Measurements from ENCODE around the gene RAP1GAP.

Gene RAP1GAP

DNA sequence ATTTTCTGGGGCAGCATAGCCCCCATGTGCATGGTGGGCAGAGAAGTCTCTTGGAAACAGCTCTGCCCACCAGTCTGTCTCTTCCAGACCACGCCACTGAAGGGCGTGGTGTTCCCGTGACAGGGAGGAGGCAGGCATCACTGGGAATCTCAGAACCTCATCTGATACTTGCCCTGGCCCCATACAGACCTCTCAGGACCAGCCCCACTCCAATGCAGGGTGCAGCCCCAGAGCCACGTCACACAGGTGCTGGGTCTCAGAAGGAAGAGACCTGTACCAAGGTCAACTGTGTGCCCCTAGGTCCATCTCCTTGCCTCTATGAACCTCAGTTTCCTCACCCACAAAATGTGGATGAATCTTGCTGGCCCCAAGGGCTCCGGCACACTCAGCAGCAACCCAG lies 7.3 kb downstream of the RAP1GAP start:
- DNase-seq = no peak

DNA sequence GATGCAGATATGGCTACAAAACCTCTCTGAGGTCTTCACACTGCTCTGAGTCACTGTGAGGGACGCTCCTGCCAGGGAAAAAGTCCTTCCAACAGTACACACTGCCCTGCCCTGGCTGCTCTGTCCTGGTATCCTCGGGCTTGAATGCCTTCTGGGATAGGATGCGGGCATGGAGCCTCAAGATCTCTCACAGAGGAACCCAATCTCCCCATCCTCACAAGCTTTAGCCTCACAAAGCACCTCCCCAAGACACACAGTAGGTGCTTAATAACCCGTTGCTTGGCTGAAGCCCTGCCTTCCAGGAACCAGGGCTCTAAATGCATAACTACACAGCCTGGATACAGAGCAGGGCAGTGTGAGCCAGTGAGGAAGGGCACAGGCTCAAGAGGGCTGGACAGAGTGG lies 9.2 kb downstream of the RAP1GAP start:
- peak; percentile 68 for DNase-seq

DNA sequence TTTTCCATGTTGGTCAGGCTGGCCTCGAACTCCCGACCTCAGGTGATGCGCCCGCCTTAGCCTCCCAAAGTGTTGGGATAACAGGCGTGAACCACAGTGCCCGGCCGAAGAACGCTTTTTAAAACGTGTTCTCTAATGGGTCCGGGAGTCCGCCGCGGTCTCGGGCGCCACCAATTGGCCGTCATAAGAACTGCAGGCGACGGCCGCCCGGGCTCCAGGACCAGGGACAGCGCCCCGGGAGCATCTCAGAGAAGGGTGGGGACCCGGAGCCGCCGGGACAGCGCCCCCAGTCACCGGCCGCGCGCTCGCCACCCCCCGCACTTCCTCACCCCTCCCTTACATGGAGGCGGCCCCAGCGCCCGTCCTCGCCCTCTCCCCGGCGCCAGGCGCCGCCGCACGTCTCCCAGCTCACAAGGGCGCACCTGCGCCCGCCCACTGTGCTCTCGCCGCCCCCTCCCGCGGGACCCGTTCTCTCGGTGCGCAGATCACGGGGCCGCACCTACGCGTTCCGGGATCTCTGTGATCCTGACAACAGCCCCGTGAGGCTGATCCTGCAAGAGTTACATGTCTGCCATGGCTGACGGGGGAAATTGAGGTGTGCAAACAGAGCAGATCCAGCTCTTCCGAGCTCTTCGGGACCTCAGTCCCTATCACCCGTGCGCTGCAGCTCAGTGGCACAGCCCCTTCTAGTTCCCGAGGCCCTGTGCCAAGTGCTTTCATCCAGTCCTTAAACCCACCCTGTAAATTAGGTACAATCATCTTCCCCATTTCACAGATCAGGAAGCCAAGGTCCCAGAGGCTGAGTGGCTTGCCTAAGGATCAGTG lies 9.8 kb downstream of the RAP1GAP start:
- peak; percentile 94 for DNase-seq

DNA sequence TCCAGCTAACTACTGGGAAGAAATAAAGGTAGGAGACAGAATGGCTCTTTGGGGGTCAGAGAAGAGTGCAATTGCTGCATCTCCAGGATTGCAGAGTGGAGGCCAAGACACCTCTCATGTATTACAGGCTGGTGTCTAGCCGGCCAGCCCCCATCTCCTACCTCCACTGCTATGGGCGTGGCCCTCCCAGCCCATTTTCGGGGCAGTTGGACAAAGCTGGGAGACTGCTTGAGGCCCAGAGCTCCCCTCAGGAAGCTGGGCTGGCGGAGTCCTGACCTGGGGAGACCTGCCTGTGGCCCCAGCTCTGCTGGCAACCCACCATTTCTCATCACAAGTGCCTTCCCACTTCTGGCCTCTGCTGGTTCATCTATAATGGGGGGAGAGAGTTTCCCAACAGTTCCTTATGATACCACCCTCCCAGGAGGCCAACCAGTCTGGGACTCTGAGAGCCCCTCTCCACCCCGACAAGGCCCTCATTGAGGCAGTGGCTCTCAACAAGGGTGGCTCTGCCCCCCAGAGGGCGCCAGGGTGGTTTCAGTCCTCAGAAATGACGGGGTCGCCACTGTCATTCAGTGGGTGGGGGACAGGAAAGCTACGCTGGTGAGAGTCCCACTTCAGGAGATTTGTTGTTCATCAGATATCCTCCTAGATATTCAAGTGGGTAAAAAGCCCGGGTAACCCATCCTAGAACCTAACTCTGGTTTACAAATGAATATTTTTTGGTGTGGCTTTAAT lies 11.5 kb downstream of the RAP1GAP start:
- no peak for DNase-seq

DNA sequence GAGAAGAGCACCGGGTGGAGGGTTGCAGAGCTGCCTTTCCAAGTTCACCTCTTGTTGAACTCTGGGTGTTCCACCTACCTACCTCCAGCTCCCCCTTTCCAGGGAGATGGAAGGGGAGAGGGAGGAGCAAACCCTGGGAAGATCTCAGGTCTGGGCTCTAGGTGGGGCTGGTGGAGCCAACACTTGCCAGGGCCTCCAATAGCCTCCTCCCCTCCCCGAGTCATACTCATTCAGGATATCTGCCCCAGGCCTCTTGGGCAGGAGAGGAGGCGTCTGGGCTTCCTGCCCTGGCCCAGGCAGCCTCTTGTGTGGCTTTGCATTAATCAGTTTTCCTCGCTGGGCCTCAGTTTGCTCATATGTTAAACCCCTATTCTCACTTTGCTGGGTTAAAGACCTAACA lies 13.4 kb downstream of the RAP1GAP start:
- DNase-seq = peak; percentile 63

DNA sequence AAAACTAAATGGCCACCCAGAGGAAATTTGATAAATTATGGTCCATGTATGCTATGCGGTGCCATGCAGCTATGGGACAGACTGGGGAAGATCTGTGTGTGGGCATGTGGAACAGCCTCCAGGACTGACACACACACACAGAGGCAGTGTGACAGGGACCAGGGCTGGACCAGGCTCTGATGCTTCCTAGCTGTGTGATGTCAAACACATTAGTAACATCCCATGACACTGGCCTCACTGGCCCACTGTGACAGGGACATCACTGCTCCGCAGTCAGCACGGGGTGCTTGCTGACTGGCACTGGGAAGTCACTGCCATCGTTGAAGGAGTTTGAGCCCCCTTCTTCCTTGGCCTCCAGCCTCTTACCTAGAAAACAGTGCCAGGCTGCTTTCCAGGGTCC lies 13.9 kb downstream of the RAP1GAP start:
- DNase-seq = no peak

DNA sequence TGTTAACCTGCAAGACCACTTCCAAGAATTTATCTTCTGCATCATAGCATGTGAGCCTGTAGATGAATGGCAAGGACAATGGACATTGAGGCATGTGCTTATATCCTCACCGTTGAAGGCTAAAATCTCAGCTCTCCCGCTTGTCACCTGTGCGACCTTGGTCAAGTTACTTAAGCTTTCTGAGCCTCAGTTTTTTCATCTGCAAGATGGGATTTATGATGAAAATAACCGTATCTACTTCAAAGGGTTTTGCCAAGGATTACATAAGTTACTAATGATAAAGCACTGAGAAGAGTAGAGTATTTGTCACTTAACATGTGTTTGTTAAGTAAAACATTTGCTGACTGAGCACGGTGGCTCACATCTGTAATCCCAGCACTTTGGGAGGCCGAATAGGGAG lies 14.9 kb downstream of the RAP1GAP start:
- DNase-seq = no peak

DNA sequence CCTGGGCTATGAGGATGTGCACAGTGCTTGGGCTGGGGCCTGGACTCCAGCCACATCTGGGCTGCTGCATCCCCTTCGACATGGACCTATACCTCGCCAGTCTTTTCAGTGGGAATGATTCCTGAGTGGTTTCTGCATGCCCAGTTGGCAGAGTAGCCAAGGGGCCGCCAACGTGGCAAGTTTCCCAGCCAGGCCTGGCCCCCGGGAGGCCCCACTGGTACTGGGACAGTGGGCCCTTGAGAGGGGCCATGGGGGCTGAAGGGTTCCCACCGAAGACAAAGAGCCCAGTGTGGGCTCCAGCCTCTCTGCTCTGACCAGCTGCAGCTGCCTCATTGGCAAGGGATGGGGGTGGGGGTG lies 15.4 kb downstream of the RAP1GAP start:
- DNase-seq = peak; percentile 39

DNA sequence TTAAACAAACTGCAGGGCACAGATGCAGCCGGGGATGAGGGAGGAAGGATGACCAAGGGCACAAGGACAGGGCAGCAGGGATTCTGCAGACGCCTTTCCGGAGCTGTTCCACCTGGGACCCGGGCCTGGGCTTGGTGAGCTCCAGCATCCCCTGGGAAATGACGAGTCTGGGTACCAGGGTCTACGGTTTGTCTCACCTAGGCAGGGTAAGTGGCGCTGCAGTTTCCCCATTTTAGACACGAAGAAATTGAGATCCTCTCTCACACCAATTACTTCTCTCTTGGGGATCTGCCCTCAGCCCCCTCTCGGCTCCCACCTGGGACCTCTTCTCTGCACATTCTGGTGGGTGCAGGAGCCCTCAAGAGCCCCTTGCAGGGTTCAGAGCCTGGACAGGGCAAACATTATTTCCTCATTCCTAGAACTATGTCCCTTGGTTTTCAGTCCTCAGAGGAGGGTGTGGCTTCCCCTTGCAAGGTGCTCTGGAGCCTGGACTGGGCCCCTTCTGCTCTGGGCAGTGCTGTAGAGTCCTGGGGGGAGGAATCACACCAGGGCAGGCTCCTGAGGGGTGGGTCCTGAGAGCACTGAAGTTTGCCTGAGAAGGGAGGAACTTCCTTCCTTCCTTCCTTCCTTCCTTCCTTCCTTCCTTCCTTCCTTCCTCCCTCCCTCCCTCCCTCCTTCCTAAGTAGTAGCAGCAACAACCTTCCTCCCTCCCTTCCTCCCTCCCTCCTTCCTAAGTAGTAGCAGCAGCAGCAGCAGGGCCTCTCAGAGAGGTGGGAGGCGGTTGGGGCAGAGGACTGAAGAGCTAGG lies 16.0 kb downstream of the RAP1GAP start:
- peak; percentile 43 for DNase-seq

DNA sequence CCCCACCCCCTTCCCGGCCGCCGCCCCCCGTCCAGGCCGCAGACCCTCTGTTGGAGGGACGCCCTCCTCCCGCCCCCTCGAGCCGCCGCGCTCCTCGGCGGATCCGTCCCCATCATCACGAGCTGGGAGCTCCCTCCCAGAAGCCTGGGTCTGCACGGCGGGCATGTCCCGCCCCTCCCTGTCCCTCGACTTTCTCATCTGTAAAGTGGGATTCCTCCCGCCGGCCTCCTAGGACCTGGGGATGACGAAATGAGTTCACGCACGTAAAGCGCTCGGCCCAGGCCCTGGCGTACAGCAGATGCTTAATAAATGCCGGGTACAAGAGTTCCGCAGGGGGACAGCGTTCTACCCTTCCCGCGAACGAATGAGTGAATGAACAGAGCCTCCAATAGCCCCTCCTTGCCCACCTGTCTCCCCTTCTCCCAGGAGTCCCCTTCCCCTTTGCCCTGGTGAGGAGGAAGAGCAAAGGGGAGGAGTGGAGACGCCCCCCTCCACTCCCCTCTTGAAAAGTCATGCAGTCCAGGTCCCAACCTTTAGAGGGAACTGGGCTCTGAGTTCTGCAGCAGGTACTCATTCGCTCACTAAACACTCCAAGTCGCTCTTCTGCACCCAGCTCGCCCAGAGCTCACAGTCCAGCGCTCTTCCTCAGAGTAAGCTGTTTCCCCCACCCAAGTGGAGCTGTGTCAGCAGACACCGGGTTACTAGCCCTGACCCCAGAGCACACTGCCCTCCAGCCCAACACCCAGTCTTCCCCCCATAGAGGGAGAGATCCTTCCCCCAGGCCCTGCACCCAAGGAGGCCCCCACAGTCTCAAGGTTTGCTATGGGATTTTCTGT lies 16.8 kb downstream of the RAP1GAP start:
- DNase-seq = peak; percentile 58

DNA sequence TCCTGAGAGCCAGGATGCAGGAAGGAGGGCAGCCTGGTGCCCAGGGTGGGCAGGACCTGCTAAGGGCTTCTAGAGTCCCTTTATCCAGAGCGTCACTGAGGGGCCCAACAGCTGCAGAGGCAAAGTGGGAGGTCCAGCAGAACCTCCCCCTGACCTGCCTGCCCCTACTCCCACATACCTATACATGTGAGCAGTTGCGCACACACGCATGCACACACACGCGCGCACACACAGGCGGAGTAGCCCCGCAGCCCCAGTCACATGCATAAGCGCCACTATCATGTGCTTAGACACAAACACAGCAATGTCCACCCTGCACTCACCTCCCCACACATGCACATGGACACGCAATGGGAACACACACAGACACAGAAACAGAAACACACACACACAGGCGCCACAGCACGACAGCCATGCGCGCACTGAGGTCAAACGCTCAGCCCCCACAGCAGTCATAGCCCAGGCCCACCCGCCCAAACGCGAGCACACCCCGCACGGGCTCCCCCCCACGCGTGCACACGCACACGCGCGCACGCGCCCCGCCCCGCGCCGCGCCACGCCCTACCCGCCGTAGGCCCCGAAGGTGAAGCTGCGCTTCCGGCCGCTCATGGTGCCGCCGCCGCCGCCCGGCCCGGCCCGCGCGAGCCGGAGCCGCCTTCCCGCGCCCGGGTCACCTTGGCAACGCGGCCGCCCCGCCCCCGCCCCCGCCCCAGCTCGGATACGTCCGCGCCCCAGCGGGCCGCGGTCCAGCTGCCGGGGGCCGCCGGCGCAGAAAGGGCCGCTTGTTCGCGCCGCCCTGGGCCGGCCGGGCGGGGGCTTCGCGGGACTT lies 17.7 kb downstream of the RAP1GAP start:
- peak; percentile 87 for DNase-seq

DNA sequence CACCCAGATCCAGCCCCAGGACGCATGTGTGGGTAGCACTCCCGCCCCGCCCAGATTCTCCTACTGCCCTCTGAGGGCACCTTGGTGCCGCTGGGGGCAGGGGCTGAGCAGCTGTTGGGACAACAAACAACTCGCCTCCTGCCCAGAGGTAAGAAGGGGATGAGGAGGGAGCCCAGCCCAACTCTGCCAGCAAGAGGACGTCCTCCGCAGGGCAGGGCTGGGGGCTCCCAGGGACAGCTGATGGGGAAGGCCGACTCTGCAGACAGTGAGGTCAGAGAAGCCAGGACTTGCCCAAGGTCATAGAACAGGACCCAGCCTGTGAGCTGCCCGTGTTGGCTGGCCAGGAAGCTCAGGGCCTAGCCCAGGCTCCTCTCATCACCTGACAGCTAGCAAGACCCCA lies 18.8 kb downstream of the RAP1GAP start:
- no peak for DNase-seq

DNA sequence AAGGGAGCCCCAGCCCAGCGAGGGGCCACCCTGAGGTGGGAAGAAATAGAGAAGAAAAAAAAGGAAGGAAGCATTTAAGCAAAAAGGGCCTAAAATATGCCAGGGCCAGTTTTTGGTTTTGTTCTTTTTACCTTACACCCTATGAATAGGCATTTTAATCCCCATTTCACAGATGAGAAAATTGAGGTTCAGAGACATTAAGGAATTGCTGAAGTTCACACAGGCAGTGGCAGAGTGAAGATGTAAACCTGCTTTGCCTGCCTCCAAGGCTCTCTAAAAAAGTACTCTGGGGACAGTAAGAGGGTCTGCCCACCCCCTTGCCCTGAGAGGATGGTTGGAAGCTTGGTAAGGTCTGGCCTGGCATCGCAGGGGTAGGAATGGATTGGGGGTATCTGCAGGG lies 19.8 kb downstream of the RAP1GAP start:
- no peak for DNase-seq

DNA sequence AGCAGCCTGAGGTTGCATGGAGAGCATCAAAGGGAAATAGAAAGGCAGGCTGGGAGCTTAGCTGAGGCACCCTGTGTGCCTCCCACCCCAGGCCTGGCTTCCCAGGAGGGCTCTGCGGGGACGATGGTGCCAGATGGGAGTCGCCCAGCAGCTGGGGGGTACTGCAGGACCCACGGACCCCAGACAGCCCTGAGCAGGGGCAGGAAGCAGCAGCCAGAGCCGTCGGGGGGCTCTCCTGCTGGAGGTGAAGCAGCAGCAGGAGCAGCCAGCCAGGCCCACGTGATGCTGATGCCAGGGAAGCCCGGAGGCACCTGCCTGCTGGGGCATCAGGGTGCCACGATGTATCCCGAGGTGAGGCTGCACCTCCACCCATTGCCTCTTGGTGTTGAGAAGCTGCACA lies 20.4 kb downstream of the RAP1GAP start:
- no peak for DNase-seq

DNA sequence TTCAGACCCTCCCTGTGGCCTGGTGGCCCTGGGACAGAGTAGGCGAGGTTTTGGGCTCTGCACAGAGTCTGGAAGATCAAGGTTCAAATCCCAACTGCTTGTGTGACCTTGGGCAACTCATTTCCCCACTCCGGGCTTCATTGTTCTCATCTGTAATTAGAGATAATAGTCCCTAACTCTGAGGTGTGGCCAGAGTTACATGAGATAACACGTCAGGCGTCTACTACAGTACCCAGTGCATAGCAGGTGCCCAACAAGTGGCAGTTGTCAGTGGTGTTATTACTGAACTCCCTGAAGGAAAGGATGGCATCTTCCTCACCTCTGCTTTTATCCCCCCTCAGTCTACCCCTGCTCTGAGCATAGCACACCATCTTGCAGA lies 20.8 kb downstream of the RAP1GAP start:
- DNase-seq = no peak

DNA sequence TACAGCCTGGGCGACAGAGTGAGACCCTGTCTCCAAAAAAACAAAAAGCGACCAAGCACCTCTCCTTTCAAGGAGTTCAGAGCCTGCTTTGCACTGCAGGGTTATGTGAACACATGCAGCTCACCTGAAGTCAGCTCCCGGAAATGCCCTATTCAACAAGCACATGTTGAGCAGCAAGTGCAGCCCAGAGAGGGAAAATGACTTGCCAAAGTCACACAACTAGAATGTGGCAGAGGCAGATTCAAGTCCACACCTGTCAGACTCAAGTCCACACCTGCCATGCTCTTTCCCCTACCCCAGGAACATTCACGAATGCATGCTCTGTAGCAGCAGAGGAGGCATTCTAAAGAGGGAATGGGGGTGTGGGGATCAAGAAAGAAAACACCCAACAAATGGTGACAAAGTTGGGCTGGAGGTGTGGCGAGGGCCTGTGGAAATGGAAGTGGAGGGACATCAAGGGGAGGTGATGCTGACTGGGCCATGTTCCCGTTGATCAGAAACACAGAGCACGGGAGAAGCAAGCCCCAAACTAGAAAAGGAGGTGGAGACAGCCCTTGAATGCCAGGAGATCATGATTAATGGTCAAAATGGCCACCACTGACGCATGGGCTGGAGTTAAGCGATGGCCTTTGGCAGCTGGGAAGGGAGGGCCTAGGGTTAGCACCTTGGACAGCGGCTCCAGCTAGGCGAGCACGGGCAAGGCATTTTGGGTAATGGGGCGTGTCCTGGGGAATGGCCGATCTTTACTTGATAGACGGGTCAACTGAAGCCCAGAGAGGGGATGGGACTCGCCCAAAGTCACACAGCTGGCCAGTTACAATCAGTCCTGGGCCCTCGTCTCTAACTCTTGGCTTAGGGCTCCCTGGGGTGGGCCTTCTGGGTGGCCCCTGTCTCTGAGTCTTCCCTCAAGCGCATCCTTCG lies 21.5 kb downstream of the RAP1GAP start:
- no peak for DNase-seq

DNA sequence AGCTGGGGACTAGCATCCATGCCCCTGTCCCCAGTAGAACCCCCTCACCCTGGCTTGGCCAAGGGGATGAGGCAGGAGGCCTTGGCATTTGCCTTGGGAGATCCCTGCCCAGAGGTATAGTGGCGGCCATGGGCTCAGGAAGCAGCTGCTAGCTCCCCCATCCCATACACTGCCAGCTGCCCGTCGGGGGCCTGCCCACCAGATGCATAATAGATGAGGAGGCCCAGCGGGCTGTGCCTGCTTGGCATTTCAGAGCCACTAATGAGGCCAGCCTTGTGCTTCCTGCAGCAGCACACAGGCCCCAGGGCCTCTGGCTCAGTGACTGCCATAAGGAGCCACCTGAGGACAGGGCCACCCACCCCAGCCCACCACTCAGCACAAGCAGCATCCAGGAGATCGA lies 23.6 kb downstream of the RAP1GAP start:
- no peak for DNase-seq

DNA sequence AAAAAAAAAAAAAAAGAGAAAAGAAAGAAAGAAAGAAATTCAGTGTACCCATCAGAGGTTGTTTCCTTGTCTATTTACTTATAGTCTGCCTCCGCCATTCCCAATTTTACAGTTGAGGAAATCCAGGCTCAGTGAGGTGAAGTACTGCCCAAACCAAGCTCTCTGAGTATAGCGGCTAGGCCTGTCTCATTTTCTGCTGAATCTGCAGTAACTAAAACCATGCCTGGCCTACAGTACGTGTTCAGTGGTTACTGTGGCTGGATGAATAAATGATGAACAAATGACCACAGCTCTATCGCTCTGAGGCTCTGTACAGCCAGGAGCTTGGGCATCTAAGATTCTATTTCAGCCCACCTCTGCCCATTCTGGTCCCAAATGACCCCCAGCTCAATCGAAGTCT lies 24.3 kb downstream of the RAP1GAP start:
- no peak for DNase-seq

DNA sequence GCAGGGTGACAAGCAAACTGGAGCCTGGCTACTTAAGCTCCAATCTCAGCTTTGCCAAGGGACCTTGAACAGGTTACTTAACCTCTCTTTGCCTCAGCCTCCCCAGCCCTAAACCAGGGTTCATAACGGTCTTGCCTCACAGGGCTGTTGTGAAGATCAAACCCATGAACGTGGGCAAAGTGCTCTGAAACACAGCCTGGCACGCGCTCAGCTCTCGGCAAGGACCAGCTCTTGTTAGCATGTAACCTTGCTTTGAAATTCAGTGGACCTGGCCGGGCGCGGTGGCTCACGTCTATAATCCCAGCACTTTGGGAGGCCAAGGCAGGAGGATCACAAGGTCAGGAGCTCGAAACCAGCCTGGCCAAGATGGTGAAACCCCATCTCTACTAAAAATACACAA lies 24.8 kb downstream of the RAP1GAP start:
- no peak for DNase-seq

DNA sequence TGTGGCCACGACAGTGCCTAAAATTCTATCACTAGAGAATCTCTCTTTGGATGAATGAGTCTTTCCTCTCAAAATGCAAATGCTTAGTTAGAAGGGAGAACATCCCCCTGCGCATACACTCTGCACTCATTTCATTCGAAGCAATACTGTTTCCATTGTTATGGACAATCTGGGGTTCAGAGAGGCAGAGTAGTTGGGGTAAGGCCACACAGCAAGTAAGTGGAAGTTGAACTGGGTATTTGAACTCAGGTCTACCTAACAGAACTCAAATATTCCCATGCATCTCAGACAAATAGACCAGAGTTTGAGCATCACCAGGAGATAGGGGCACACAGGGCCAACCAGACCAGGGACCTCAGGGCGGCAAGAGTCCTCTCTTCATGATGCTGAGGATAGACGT lies 25.5 kb downstream of the RAP1GAP start:
- no peak for DNase-seq

Measured in DMS53 (cell line).